Islet precursor cell (in vitro differentiated cells): ENCODE data around the gene CTXND1.

Experiments
- DNase-seq: peaks from one replicate; pipeline ENCODE4 v3.0.0-alpha.2; 2018

The CTXND1 gene

GRCh38 chr15:80251428-80252120, 439 bp downstream of the CTXND1 start:
- peak; percentile 53 for DNase-seq

- DNase-seq: no peak
Observed at GRCh38 chr15:80250614-80251427, 1.2 kb downstream of the CTXND1 start.

DNA sequence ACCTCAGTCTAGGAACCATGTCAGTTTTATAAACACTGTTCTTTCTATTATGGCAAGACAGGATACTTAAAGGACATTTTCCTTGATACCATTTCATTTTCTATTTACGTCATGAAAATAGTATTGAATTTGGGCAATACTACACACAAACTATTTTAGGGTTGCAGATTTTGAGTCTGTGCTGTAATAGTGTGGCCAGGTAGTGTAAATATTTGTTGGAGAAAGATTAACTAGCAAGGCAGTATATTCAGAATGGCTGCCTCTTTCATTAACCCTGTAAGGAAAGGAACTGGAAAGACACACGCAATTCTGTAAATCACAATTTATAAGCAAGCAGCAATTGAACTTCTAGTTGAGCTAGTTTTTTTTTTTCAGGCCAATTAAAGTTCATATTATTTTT, 2.0 kb downstream of the CTXND1 start:
- DNase-seq: no peak

DNA sequence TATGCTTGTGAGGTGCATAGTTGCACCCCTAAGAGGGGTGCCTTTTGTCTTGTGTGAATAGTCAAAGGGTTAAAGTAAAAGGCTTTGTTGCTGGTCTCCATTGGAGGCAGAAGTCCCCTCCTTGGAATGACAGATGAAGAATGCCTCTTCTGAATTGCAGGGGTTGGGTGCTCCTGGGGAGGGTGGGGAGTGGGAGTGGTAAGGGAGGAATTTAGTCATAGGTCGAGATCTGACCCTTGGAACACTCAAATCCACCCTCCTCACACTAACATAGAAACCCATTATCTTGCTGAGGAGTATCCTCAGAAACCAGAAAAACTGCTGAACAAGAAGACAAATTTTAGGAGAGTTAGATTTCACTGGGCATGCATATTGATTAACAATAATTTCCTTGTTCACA, 4.7 kb downstream of the CTXND1 start:
- DNase-seq: no peak

DNA sequence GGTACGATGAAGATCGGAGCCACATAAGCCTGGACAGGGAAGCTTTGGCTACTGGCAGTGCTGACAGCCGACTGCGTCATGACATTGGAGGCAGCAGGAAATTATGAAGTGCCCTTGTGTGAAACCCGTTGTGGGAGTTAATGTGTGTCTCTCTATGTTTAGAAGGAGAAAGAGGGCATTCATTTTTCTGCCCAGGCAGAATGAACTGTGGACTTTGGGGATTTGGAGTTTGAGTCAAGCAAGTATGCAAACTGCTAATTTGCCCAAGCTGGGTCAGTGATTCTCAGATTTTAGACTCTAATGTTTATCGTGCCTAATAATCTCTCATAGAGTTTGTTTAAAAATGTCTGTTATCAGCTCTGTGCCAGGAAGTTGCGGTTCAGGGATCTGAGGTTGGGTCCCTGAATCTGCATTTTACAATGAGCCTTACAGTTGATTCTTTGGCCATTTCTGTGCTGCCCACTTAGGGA, 5.6 kb downstream of the CTXND1 start:
- no peak for DNase-seq

DNA sequence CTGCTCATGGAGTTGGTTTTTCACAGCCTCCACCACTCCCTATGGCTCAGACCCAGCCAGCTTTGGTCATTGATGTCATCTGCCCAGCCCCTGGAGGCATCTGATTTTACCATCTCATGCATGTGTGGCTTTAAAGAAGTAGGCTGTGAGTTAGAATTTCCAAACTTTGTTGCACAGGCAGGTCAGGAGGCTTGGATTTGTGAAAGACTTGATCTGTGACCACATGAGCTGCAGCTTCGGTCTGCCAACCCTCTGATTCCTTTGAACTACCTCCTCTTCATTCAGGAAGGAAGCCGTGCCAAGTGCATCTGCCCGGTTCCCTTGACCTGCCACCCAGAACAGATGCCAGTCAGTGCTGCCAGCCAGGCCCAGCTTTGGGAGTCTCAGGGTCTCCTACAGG, 9.2 kb downstream of the CTXND1 start:
- no peak for DNase-seq

DNA sequence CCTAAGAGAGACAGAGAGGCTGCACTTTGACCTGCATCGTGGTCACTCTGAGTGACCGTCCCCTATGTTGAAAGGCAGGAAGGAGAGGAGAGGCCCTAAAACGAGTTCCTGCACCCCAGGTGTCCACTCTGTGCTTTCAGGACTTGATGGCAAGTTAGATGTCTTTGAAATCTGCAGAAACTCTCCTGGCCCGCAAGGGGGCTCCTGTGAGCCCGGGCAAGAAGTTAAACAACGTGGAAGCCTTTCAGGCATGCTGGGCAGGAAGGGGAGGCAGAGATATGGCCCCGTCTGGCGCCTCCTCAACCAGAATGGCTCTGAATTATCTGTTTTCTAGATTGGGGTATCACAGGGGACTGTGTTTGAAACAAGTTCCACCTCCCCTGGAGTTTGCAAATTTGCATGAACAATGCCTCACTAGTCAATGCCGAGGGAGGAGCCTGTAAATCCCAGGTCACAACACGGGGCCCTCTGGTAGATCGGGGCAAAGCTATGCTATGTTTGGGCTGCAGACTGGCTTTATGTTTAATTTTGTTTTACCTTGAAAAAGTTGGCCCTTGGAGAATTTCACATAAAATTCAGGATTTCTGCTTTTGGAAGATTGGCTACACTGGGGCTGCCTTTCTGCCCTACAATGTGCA, 9.8 kb downstream of the CTXND1 start:
- peak; percentile 63 for DNase-seq

DNA sequence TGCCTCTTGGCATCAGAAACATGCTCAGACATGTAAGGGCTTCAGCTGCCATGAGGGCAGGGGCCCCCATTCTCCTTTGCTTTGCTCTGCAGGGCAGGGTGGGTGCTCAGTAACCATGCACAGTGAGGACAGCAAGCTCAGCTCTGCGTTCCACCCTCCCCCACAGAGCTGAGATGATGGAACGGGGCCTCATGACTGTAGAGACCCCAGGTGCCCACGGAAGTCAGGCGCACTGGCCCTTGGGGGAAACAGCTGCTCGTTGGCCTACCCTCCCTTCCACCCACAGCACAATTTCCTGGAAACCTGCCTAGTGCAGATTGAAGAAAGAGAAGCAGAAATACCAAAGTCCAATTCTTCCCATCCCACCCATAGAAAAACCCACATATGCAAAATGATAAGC, 10.5 kb downstream of the CTXND1 start:
- DNase-seq: no peak

DNA sequence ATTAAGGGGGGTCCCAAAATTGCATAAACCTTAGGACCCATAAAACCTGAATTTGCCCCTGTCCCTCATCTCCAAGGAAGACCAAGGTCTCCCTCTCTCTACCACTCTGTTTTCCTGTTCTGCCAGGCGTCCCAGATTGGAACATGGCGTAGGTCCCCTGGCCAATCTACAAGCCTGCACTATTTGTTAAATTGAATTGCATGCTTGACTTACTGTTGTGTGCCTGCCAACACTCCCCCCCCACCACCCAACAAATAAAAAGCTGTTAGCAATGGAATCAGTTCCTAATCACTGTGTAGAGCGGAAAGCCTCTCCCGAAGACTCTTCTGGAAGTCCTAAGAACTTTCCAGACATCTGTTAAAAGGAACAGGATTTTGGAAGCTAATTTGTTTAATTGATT, 11.7 kb downstream of the CTXND1 start:
- no peak for DNase-seq

- DNase-seq: peak; percentile 79
Observed at GRCh38 chr15:80234883-80235282, 17.1 kb downstream of the CTXND1 start.

GRCh38 chr15:80233581-80233980, 18.4 kb downstream of the CTXND1 start:
- DNase-seq: no peak

- no peak for DNase-seq
Observed at GRCh38 chr15:80231371-80231770, 20.6 kb downstream of the CTXND1 start.

- DNase-seq: no peak
Observed at GRCh38 chr15:80228959-80229610, 22.9 kb downstream of the CTXND1 start.

- no peak for DNase-seq
Observed at GRCh38 chr15:80219955-80220354, 32.1 kb downstream of the CTXND1 start.

- DNase-seq: no peak
Observed at GRCh38 chr15:80217327-80217900, 34.6 kb downstream of the CTXND1 start.

GRCh38 chr15:80216911-80217310, 35.1 kb downstream of the CTXND1 start:
- no peak for DNase-seq

DNA sequence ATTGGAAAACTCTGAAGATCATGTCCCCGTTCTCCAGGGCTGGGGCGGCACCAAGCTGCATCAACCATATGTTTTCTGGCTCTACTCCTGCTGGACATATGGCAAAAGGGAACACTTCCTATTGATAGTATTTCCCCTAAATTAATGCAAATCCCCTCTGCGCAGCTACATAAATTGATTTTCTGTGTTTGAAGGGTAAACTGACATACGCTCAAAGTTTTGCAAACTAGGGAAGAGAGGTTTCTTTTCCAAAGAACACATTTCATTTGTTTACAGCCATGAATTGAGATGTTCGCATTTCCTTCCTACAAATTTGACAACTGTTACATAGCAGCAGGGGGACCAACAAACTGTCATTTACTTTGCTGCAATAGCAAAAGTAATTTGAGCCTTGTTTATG, 35.9 kb downstream of the CTXND1 start:
- DNase-seq: no peak

GRCh38 chr15:80214910-80215309, 37.1 kb downstream of the CTXND1 start:
- DNase-seq: no peak

DNA sequence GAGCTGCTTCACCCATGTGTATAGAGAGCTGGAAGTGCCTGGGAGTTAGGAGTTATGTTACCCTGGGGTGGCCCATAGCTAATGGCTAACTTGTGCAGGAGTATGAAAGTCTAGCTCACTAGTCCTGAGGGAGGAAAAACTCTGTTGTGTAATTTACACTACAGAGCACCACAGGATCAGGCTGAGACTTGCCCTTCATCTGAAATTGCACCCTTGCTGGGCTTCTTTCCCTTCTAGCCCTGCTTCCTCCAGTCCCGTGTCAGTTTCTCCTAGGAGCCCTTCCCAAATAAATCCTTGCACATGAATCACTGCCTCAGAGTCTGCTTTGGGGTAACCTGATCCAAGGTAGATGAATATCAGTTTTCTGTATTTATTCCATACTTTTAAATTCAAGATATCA, 40.0 kb downstream of the CTXND1 start:
- no peak for DNase-seq

DNA sequence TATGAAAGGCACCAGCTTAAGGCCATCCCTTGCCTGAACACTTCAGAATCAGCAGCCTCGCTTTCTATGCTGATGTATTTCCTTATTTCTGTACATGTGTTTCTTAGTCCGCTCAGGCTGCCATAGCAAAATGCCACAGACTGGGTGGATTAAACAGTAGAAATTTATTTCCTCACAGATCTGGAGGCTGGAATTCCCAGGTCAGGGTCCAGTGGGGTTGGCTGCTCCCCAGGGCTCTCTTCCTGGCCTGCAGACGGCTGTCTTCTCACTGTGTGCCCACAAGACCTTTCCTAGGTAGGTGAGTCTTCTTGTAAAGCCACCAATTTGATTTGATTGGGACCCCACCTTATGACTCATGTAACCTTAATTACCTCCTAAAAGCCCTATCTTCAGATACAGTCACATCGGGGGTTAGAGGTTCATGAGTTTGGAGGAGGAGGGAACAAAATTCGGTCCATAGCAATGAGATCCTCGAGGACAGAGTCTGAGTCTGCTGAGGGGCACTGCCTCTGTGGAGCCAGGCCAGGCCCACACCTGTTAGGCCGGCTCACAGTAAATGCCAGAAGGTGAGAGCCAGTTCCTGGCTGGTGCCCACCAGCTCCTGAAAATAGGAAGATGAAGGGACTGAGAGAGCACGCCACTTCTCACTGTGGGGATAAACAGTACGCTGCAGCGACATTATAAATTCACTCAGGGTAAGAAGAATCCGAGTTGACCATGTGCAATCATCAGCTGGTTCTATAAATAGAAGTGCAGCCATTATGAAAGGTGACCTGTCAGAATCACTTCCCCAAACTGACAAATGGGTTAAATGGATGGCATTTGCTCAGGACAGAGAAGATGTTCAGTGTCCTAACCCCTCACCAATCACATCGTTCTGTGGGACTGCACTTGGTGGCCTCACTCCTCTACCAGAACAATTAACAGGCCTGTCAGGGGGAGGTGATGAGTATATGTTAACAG, 41.1 kb downstream of the CTXND1 start:
- no peak for DNase-seq
